ENCODE results near the gene CES3. TPM values are rescaled to one million over a fixed set of nuclear protein-coding genes. Genes with fewer than 3 reads are reported as not detected.

The CES3 gene
- total and polyA plus RNA-seq, 4 donors, result 0.19 to 28.3 (median 12.5) TPM

- H3K36me3 ChIP-seq (ENCODE audit: control insufficient read depth in 4 of 4, insufficient read depth in 3 of 4, low read depth in 1 of 4, low read length in 3 of 4), result no peaks in the 10 kb centered on the region
- H3K9ac ChIP-seq (ENCODE audit: low read depth in 1 of 2, low read length in 2 of 2), result no peak overlapping the region
- no peak overlapping the region for H3K4me3 ChIP-seq (ENCODE audit: low read depth in 1 of 3, low read length in 3 of 3)
- no peak for TF ChIP-seq TAF1 (conservative IDR thresholded peaks at IDR 0.05)
- TF ChIP-seq SP1 (IDR thresholded peaks at IDR 0.05), result no peak
- no peak for DNase-seq (ENCODE audit: low spot score)
- 90% methylated on average over 4 of the region's 4 CpGs for WGBS
- H3K4me1 ChIP-seq (ENCODE audit: control insufficient read depth in 4 of 4, insufficient read depth in 4 of 4, low read length in 3 of 4), result peaks cover 5 to 10% (median 7%) of the 10 kb centered on the region in 4 donors
- no peaks in the 10 kb centered on the region for H3K9me3 ChIP-seq (ENCODE audit: control insufficient read depth in 4 of 4, low read length in 3 of 4)
- no peak overlapping the region for H3K27ac ChIP-seq (ENCODE audit: low read depth in 1 of 2, low read length in 2 of 2)
- H3K27me3 ChIP-seq (ENCODE audit: control insufficient read depth in 4 of 4, insufficient read depth in 4 of 4, low read length in 3 of 4), result no peaks in the 10 kb centered on the region
Observed at GRCh38 chr16:67017421-67017750, 56.3 kb downstream of the CES3 start.

GRCh38 chr16:67017810-67018488 is 56.9 kb downstream of the CES3 start:
- H3K9ac ChIP-seq (ENCODE audit: low read depth in 1 of 2, low read length in 2 of 2), result no peak overlapping the region
- peaks cover 5 to 10% (median 7%) of the 10 kb centered on the region in 4 donors for H3K4me1 ChIP-seq (ENCODE audit: control insufficient read depth in 4 of 4, insufficient read depth in 4 of 4, low read length in 3 of 4)
- WGBS, result 31% methylated on average over 6 of the region's 6 CpGs
- no peaks in the 10 kb centered on the region for H3K9me3 ChIP-seq (ENCODE audit: control insufficient read depth in 4 of 4, low read length in 3 of 4)
- H3K27me3 ChIP-seq (ENCODE audit: control insufficient read depth in 4 of 4, insufficient read depth in 4 of 4, low read length in 3 of 4), result no peaks in the 10 kb centered on the region
- TF ChIP-seq RAD21 (IDR thresholded peaks at IDR 0.05), result peak; percentile 96 to 98
- no peak for TF ChIP-seq TAF1 (conservative IDR thresholded peaks at IDR 0.05)
- TF ChIP-seq CTCF (IDR thresholded peaks at IDR 0.05; ENCODE audit: low read depth, low read length, missing input control), result peak; percentile 91
- TF ChIP-seq SP1 (IDR thresholded peaks at IDR 0.05), result peak; percentile 42
- peak; percentile 77 for DNase-seq (ENCODE audit: low spot score)
- H3K4me3 ChIP-seq (ENCODE audit: low read depth in 1 of 3, low read length in 3 of 3), result no peak overlapping the region
- H3K27ac ChIP-seq (ENCODE audit: low read depth in 1 of 2, low read length in 2 of 2), result no peak overlapping the region
- no peaks in the 10 kb centered on the region for H3K36me3 ChIP-seq (ENCODE audit: control insufficient read depth in 4 of 4, insufficient read depth in 3 of 4, low read depth in 1 of 4, low read length in 3 of 4)

GRCh38 chr16:67019171-67019570 is 58.1 kb downstream of the CES3 start:
- H3K4me3 ChIP-seq (ENCODE audit: low read depth in 1 of 3, low read length in 3 of 3), result no peak overlapping the region
- TF ChIP-seq FOXA2 (IDR thresholded peaks at IDR 0.05), result no peak
- no peak for TF ChIP-seq EGR1 (IDR thresholded peaks at IDR 0.05; ENCODE audit: low read depth in 2 of 2)
- TF ChIP-seq HNF4A (conservative IDR thresholded peaks at IDR 0.05), result no peak
- no peak for TF ChIP-seq FOXA1 (IDR thresholded peaks at IDR 0.05)
- TF ChIP-seq RXRA (IDR thresholded peaks at IDR 0.05), result no peak
- no peak for TF ChIP-seq MAX (IDR thresholded peaks at IDR 0.05)
- no peak for TF ChIP-seq ATF3 (IDR thresholded peaks at IDR 0.05)
- no peak for TF ChIP-seq SP1 (IDR thresholded peaks at IDR 0.05)
- TF ChIP-seq CTCF (IDR thresholded peaks at IDR 0.05; ENCODE audit: low read depth, low read length, missing input control), result no peak
- TF ChIP-seq GABPA (IDR thresholded peaks at IDR 0.05 in 1 of 2, conservative IDR thresholded peaks at IDR 0.05 in 1 of 2), result no peak
- no peak for TF ChIP-seq JUND (IDR thresholded peaks at IDR 0.05)
- TF ChIP-seq ZBTB33 (IDR thresholded peaks at IDR 0.05), result no peak
- TF ChIP-seq RAD21 (IDR thresholded peaks at IDR 0.05), result no peak
- TF ChIP-seq NR2F2 (IDR thresholded peaks at IDR 0.05), result no peak
- H3K36me3 ChIP-seq (ENCODE audit: control insufficient read depth in 4 of 4, insufficient read depth in 3 of 4, low read depth in 1 of 4, low read length in 3 of 4), result no peaks in the 10 kb centered on the region
- no peak for DNase-seq (ENCODE audit: low spot score)
- H3K27ac ChIP-seq (ENCODE audit: low read depth in 1 of 2, low read length in 2 of 2), result no peak overlapping the region
- H3K9me3 ChIP-seq (ENCODE audit: control insufficient read depth in 4 of 4, low read length in 3 of 4), result no peaks in the 10 kb centered on the region
- no peak overlapping the region for H3K9ac ChIP-seq (ENCODE audit: low read depth in 1 of 2, low read length in 2 of 2)
- H3K4me1 ChIP-seq (ENCODE audit: control insufficient read depth in 4 of 4, insufficient read depth in 4 of 4, low read length in 3 of 4), result peaks cover 0 to 3% (median 2%) of the 10 kb centered on the region in 4 donors
- H3K27me3 ChIP-seq (ENCODE audit: control insufficient read depth in 4 of 4, insufficient read depth in 4 of 4, low read length in 3 of 4), result no peaks in the 10 kb centered on the region
- WGBS, result 91% methylated on average over 8 of the region's 8 CpGs
